HepG2 (cell line): ENCODE measurements around the gene YPEL4. TPM values are rescaled to one million over a fixed set of nuclear protein-coding genes. Genes with fewer than 3 reads are reported as not detected.

Source experiments
- FLYWCH1 ChIP-seq: sonication (generic); formaldehyde crosslinking; IDR thresholded peaks from 2 replicates; pipeline ENCODE4 v1.8.1; 2023; ENCODE audit warnings: mild to moderate bottlenecking, missing genetic modification reagents
- GMEB1 ChIP-seq: sonication (generic); formaldehyde crosslinking; IDR thresholded peaks from 2 replicates; pipeline ENCODE4 v1.5.1; 2020; ENCODE audit warnings: missing genetic modification reagents, mild to moderate bottlenecking, borderline replicate concordance
- GZF1 ChIP-seq: sonication (generic); formaldehyde crosslinking; IDR thresholded peaks from 2 replicates; pipeline ENCODE4 v1.5.1; 2020; ENCODE audit warnings: mild to moderate bottlenecking, missing genetic modification reagents
- HNRNPL ChIP-seq: fragments of 200-400 bp; formaldehyde crosslinking; IDR thresholded peaks from 2 replicates; pipeline ENCODE4 v1.6.1; 2017; ENCODE audit warnings: mild to moderate bottlenecking, low read depth, low read length
- JUN ChIP-seq: sonication (generic); formaldehyde crosslinking; IDR thresholded peaks from 2 replicates; pipeline ENCODE4 v1.4.0; 2020; ENCODE audit warnings: mild to moderate bottlenecking, missing genetic modification reagents
- KAT8 ChIP-seq: IDR thresholded peaks from 2 replicates; pipeline ENCODE4 v1.6.1; 2016; ENCODE audit warnings: missing genetic modification reagents, missing compliant biosample characterization
- MXD3 ChIP-seq: IDR thresholded peaks from 2 replicates; pipeline ENCODE4 v1.6.1; 2016; ENCODE audit warnings: mild to moderate bottlenecking, missing biosample characterization, missing genetic modification reagents
- MXI1 ChIP-seq: IDR thresholded peaks from 3 replicates; pipeline ENCODE4 v1.6.1; 2012; ENCODE audit warnings: low read depth, low read length, inconsistent platforms, borderline replicate concordance
- NBN ChIP-seq: fragments of 450-650 bp; conservative IDR thresholded peaks from 2 replicates; pipeline ENCODE4 v1.6.1; 2017
- NR2F1 ChIP-seq, 2 experiments: fragments of 450-650 bp in 1 of 2; formaldehyde crosslinking in 1 of 2; IDR thresholded peaks; 2 replicates each; pipeline versions ENCODE4 v1.5.0 to v1.6.1; 2016 to 2020; ENCODE audit warnings: mild to moderate bottlenecking in 1 of 2, missing compliant biosample characterization in 1 of 2, missing genetic modification reagents in 1 of 2, moderate library complexity in 1 of 2
- POGZ ChIP-seq: sonication (generic); formaldehyde crosslinking; IDR thresholded peaks from 2 replicates; pipeline ENCODE4 v1.4.0; 2020; ENCODE audit warnings: mild to moderate bottlenecking, missing genetic modification reagents
- RAD21 ChIP-seq: fragments of 450-650 bp; formaldehyde crosslinking; IDR thresholded peaks from 2 replicates; pipeline ENCODE4 v1.5.0; 2020; ENCODE audit warnings: mild to moderate bottlenecking
- SAP130 ChIP-seq: IDR thresholded peaks from 2 replicates; pipeline ENCODE4 v1.6.1; 2016; ENCODE audit warnings: low read depth
- TFDP1 ChIP-seq: IDR thresholded peaks from 2 replicates; pipeline ENCODE4 v1.6.1; 2016; ENCODE audit warnings: missing compliant biosample characterization, missing genetic modification reagents, borderline replicate concordance
- TRAFD1 ChIP-seq: sonication (generic); formaldehyde crosslinking; IDR thresholded peaks from 2 replicates; pipeline ENCODE4 v1.5.1; 2020; ENCODE audit warnings: missing genetic modification reagents, mild to moderate bottlenecking, borderline replicate concordance
- ZGPAT ChIP-seq: IDR thresholded peaks from 2 replicates; pipeline ENCODE4 v1.6.1; 2016; ENCODE audit warnings: mild to moderate bottlenecking
- ZNF234 ChIP-seq: sonication (generic); formaldehyde crosslinking; conservative IDR thresholded peaks from 2 replicates; pipeline ENCODE4 v1.5.1; 2020; ENCODE audit warnings: mild to moderate bottlenecking, missing genetic modification reagents
- ZNF343 ChIP-seq: sonication (generic); formaldehyde crosslinking; IDR thresholded peaks from 2 replicates; pipeline ENCODE4 v1.4.0; 2020; ENCODE audit warnings: mild to moderate bottlenecking, missing genetic modification reagents
- ZNF430 ChIP-seq: sonication (generic); formaldehyde crosslinking; IDR thresholded peaks from 2 replicates; pipeline ENCODE4 v1.9.0; 2021; ENCODE audit warnings: mild to moderate bottlenecking, missing genetic modification reagents
- ZNF878 ChIP-seq: sonication (generic); formaldehyde crosslinking; IDR thresholded peaks from 2 replicates; pipeline ENCODE4 v1.8.1; 2023; ENCODE audit warnings: mild to moderate bottlenecking, missing genetic modification reagents, moderate library complexity
- ZSCAN12 ChIP-seq: sonication (generic); formaldehyde crosslinking; IDR thresholded peaks from 2 replicates; pipeline ENCODE4 v1.9.0; 2021; ENCODE audit warnings: mild to moderate bottlenecking, missing genetic modification reagents
- ZSCAN20 ChIP-seq: sonication (generic); formaldehyde crosslinking; IDR thresholded peaks from 2 replicates; pipeline ENCODE4 v1.4.0; 2020; ENCODE audit warnings: missing genetic modification reagents, mild to moderate bottlenecking, borderline replicate concordance
- polyA plus RNA-seq, 8 experiments: library from polyadenylated mRNA; depleted of rRNA in 3 of 8; stranded (reverse) in 7 of 8; unstranded in 1 of 8; fragments of >200 nt; fragmentation: Illumina TruSeq in 4 of 8; extraction: Trizol in 4 of 8; gene quantifications; 2 replicates each; pipeline versions ENCODE4 v1.2.1 to v1.2.3, GENCODE V29; 2011 to 2016; ENCODE audit warnings: low read depth in 4 of 8, missing spikeins in 1 of 8, mixed read lengths in 1 of 8; ENCODE audit not compliant: insufficient read depth in 1 of 8
- total RNA-seq, 5 experiments: library from RNA; depleted of rRNA; stranded (reverse); fragments of >200 nt; fragmentation: Illumina TruSeq; extraction: Trizol; gene quantifications; 2 replicates each; pipeline ENCODE4 v1.2.3, GENCODE V29; 2016; ENCODE audit warnings: low read depth in 1 of 5

Gene YPEL4
- total and polyA plus RNA-seq, 2 of the 13 experiments (the other 11 are each of a cell fraction or from before 2014, with no cell fraction given): 0.04 TPM; not detected in 1

GRCh38 chr11:57667736-57668433, 18.2 kb upstream of the YPEL4 start, which contains the start of gene ZDHHC5 (continued):
- TF ChIP-seq FLYWCH1 (CRISPR knock-in tag): no peak
- peak in 1 of 2 experiments; percentile 38; a peak in 2 of 4 replicates for TF ChIP-seq NR2F1 (CRISPR knock-in tag; IDR thresholded peaks at IDR 0.05)
- TF ChIP-seq JUN (CRISPR knock-in tag): 0 out of 2 replicates have a peak, but pooled peaks have one; percentile 26
- TF ChIP-seq GMEB1 (CRISPR knock-in tag): peak; percentile 99
- TF ChIP-seq ZGPAT (CRISPR knock-in tag): no peak
- TF ChIP-seq KAT8: peak; percentile 45; the same call in 1 of the 2 replicates
- no peak for TF ChIP-seq ZSCAN12 (CRISPR knock-in tag)
- TF ChIP-seq ZNF430 (CRISPR knock-in tag): 0 out of 2 replicates have a peak, but pooled peaks have one; percentile 21
- TF ChIP-seq ZNF343 (CRISPR knock-in tag): peak; percentile 96
- peak; percentile 49; the same call in 1 of the 2 replicates for TF ChIP-seq RAD21
- TF ChIP-seq TFDP1 (CRISPR knock-in tag): peak; percentile 83
- TF ChIP-seq SAP130 (CRISPR knock-in tag): peak; percentile 56; the same call in 1 of the 2 replicates
- TF ChIP-seq ZNF878 (CRISPR knock-in tag): no peak
- TF ChIP-seq POGZ (CRISPR knock-in tag): peak; percentile 49; the same call in 1 of the 2 replicates
- TF ChIP-seq MXD3 (CRISPR knock-in tag): 0 out of 2 replicates have a peak, but pooled peaks have one; percentile 17
- TF ChIP-seq ZNF234: peak; percentile 73; the same call in 1 of the 2 replicates
- peak; percentile 3; the same call in 1 of the 2 replicates for TF ChIP-seq TRAFD1 (CRISPR knock-in tag)
- TF ChIP-seq HNRNPL: 0 out of 2 replicates have a peak, but pooled peaks have one; percentile 64
- peak; percentile 80; the same call in 2 of the 3 replicates for TF ChIP-seq MXI1
- TF ChIP-seq ZSCAN20 (CRISPR knock-in tag): no peak
- no peak for TF ChIP-seq GZF1 (CRISPR knock-in tag)
- no peak for TF ChIP-seq NBN
